Liver (tissue), 9 donors: Measurements from ENCODE around the gene PALLD. TPM values are rescaled to one million over a fixed set of nuclear protein-coding genes. Genes with fewer than 3 reads are reported as not detected.
"Not testable (repeated sequence)": the region's sequence is repeated elsewhere in the genome, so short reads cannot be mapped to it uniquely, and the experiment has no call there.

Experiments used
- DNase-seq: peaks from one replicate; pipeline ENCODE4 v3.0.0-alpha.2; 2017; ENCODE audit warnings: low spot score
- H3K27ac ChIP-seq, 2 donors: one replicate each; pipeline ENCODE4 v1.7.0; 2013; ENCODE audit warnings: inconsistent platforms in 2 of 2, low read length in 2 of 2, control low read depth in 1 of 2, low read depth in 1 of 2, mild to moderate bottlenecking in 1 of 2
- H3K27me3 ChIP-seq, 4 donors: one replicate each; pipeline versions ENCODE4 v1.6.1 to v1.7.0; 2013; ENCODE audit warnings: low read length in 3 of 4, inconsistent platforms in 1 of 4, mild to moderate bottlenecking in 1 of 4, moderate library complexity in 1 of 4; ENCODE audit not compliant: control insufficient read depth in 4 of 4, insufficient read depth in 4 of 4
- H3K36me3 ChIP-seq, 4 donors: one replicate each; pipeline versions ENCODE4 v1.6.1 to v1.7.0; 2013; ENCODE audit warnings: low read length in 3 of 4, mild to moderate bottlenecking in 3 of 4, low read depth in 1 of 4, moderate library complexity in 1 of 4; ENCODE audit not compliant: control insufficient read depth in 4 of 4, insufficient read depth in 3 of 4
- H3K4me1 ChIP-seq, 4 donors: one replicate each; pipeline versions ENCODE4 v1.6.1 to v1.7.0; 2013; ENCODE audit warnings: low read length in 3 of 4, mild to moderate bottlenecking in 3 of 4, moderate library complexity in 1 of 4; ENCODE audit not compliant: control insufficient read depth in 4 of 4, insufficient read depth in 4 of 4
- H3K4me3 ChIP-seq, 3 donors: one replicate each; pipeline versions ENCODE4 v1.6.1 to v1.7.0; 2013; ENCODE audit warnings: low read length in 3 of 3, control low read depth in 1 of 3, low read depth in 1 of 3, mild to moderate bottlenecking in 1 of 3
- H3K9ac ChIP-seq, 2 donors: one replicate each; pipeline ENCODE4 v1.7.0; 2013; ENCODE audit warnings: low read length in 2 of 2, mild to moderate bottlenecking in 2 of 2, moderate library complexity in 2 of 2, control low read depth in 1 of 2, low read depth in 1 of 2
- H3K9me3 ChIP-seq, 4 donors: one replicate each; pipeline versions ENCODE4 v1.6.1 to v1.7.0; 2013; ENCODE audit warnings: low read length in 3 of 4; ENCODE audit not compliant: control insufficient read depth in 4 of 4
- ATF3 ChIP-seq: IDR thresholded peaks from 2 replicates; pipeline ENCODE4 v1.6.1; 2016; ENCODE audit warnings: antibody characterized with exemption
- CTCF ChIP-seq: fragments of 150-350 bp; IDR thresholded peaks from 2 replicates; pipeline ENCODE4 v1.5.1; 2017; ENCODE audit warnings: improper control_type of control experiment, low read depth, low read length; ENCODE audit not compliant: missing input control
- EGR1 ChIP-seq, 2 donors: IDR thresholded peaks; 2 replicates each; pipeline ENCODE4 v1.6.1; 2016 to 2018; ENCODE audit warnings: antibody characterized with exemption in 2 of 2, low read depth in 2 of 2
- FOXA1 ChIP-seq: IDR thresholded peaks from 2 replicates; pipeline ENCODE4 v1.6.1; 2016; ENCODE audit warnings: antibody characterized with exemption
- GABPA ChIP-seq, 2 donors: IDR thresholded peaks in 1 of 2; conservative IDR thresholded peaks in 1 of 2; 2 replicates each; pipeline ENCODE4 v1.6.1; 2016; ENCODE audit warnings: antibody characterized with exemption in 2 of 2, mild to moderate bottlenecking in 1 of 2, moderate library complexity in 1 of 2
- HNF4A ChIP-seq, 2 donors: conservative IDR thresholded peaks; 2 replicates each; pipeline ENCODE4 v1.6.1; 2016; ENCODE audit warnings: antibody characterized with exemption in 2 of 2, mild to moderate bottlenecking in 2 of 2
- HNF4G ChIP-seq: IDR thresholded peaks from 2 replicates; pipeline ENCODE4 v1.6.1; 2016; ENCODE audit warnings: antibody characterized with exemption
- MAX ChIP-seq: IDR thresholded peaks from 2 replicates; pipeline ENCODE4 v1.6.1; 2016; ENCODE audit warnings: antibody characterized with exemption
- RAD21 ChIP-seq, 2 donors: IDR thresholded peaks; 2 replicates each; pipeline ENCODE4 v1.6.1; 2016; ENCODE audit warnings: antibody characterized with exemption in 2 of 2, mild to moderate bottlenecking in 2 of 2
- SP1 ChIP-seq: IDR thresholded peaks from 2 replicates; pipeline ENCODE4 v1.6.1; 2018; ENCODE audit warnings: antibody characterized with exemption, mild to moderate bottlenecking
- TAF1 ChIP-seq: conservative IDR thresholded peaks from 2 replicates; pipeline ENCODE4 v1.6.1; 2016; ENCODE audit warnings: antibody characterized with exemption, mild to moderate bottlenecking
- ZBTB33 ChIP-seq: IDR thresholded peaks from 2 replicates; pipeline ENCODE4 v1.6.1; 2016; ENCODE audit warnings: antibody characterized with exemption
- WGBS: extraction: QIAGEN DNeasy Blood & Tissue Kit; methylation state at CpG from one replicate; pipeline ENCODE4 v1.1.7; 2013; 5-methylcytosine and 5-hydroxymethylcytosine counted together
- polyA plus RNA-seq, 2 donors: library from polyadenylated mRNA; stranded (reverse) in 1 of 2; unstranded in 1 of 2; fragments of 200-250 nt in 1 of 2; fragments of >200 nt in 1 of 2; fragmentation: Nextera tagmentation in 1 of 2; extraction: Ambion mirVana in 1 of 2; gene quantifications; one replicate each; pipeline versions ENCODE4 v1.2.1 to v1.2.3, GENCODE V29; 2013 to 2015
- total RNA-seq, 2 donors: library from RNA; depleted of rRNA; stranded (reverse); fragments of >200 nt; gene quantifications; one replicate each; pipeline ENCODE4 v1.2.3, GENCODE V29; 2014
- donor health status: healthy.
- donor health status: healthy.
- donor health status: healthy.
- donor health status: healthy.
- donor health status: healthy.

The PALLD gene
- total and polyA plus RNA-seq, 4 donors, result 9.0 to 26.3 (median 14.7) TPM

- no peak for TF ChIP-seq CTCF
Measured at GRCh38 chr4:168725930-168726329, 229.1 kb downstream of the PALLD start (continued).

- not testable (repeated sequence) for H3K4me3 ChIP-seq, H3K9me3 ChIP-seq, H3K9ac ChIP-seq, H3K4me1 ChIP-seq, H3K36me3 ChIP-seq, DNase-seq, H3K27me3 ChIP-seq, H3K27ac ChIP-seq
Measured at GRCh38 chr4:168727181-168727580, 230.3 kb downstream of the PALLD start.

- Histone ChIP-seq H3K9ac (no peak overlapping the region), H3K27ac (no peak overlapping the region), H3K4me3 (no peak overlapping the region), H3K27me3 (no peaks in the 10 kb centered on the region), H3K4me1 (no peaks in the 10 kb centered on the region), H3K36me3 (no peaks in the 10 kb centered on the region), H3K9me3 (peaks cover 0 to 7% (median 0%) of the 10 kb centered on the region in 4 donors)
- DNase-seq, result no peak
- TF ChIP-seq FOXA1 (no peak), RAD21 (IDR thresholded peaks at IDR 0.05) (no peak), ATF3 (no peak), SP1 (no peak), CTCF (no peak), EGR1 (IDR thresholded peaks at IDR 0.05; ENCODE audit: low read depth in 2 of 2) (no peak), HNF4G (no peak), MAX (no peak), TAF1 (no peak), ZBTB33 (no peak), HNF4A (conservative IDR thresholded peaks at IDR 0.05) (no peak), GABPA (IDR thresholded peaks at IDR 0.05 in 1 of 2, conservative IDR thresholded peaks at IDR 0.05 in 1 of 2) (no peak)
- WGBS, result 73% methylated on average over 6 of the region's 6 CpGs
Measured at GRCh38 chr4:168731006-168731636, 234.3 kb downstream of the PALLD start.
